Effector CD8-positive, alpha-beta T cell (primary cell): ENCODE measurements around the gene PSMC3.

Source experiments
- DNase-seq: peaks from one replicate; lab custom pipeline; 2025; lab: John Stamatoyannopoulos, UW

The PSMC3 gene

DNA sequence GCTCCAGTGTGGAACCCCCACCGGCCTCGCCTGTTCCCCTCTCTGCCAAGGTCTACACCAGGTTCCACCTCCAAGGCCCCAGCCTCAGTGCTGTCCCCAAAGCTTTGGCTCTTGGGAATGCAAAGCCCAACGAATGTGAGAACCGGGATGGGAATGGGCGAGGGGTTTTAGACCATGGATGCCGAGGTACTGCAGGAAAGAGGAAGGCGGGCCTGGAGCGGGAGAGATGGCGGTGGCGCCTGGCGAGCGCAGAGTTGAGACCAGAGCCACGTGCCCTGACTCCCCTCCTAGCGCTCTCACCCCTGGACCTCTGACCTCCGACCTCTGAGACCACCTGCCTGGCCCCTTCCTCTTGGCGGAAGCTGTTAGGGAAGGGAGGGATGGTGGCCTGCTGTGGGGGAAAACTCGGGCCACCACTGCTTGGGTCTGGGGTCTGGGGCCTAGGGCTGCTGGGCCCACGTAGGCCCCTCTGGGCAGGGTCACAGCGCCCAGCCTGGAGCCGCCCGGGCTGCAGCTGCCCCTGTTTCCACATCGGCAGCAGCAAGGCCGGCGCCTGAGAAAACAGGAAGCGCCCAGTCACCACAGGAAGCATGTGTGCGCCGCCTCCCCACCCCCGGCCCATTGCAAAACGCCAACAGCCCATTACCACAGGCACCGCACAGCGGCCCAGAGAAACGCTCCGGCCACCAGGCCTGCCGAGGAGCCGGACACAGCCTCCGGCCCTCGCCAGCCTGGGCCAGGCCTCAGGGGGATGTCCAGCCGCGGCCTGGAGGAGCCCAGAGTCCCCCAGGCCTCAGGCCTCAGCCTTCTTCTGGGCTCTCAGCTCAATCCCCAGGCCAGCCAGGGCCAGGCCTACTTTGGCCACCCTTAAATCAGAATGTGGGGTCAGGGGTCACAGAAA lies 31.7 kb downstream of the PSMC3 start:
- peak; percentile 20 for DNase-seq

DNA sequence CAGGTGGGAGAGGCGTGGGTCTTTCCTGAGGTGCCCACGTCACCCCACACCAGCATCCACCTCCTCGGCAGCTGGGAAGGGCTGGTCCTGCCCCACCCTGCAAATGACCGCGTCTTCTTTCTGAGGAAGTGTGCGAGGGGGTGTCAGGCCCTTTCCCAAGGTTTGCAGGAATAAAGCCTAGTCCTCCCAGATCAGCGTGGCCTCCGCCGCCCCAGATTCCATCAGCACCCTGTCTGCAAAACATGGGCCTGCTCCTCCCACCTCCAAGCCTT lies 32.3 kb downstream of the PSMC3 start:
- DNase-seq: no peak

DNA sequence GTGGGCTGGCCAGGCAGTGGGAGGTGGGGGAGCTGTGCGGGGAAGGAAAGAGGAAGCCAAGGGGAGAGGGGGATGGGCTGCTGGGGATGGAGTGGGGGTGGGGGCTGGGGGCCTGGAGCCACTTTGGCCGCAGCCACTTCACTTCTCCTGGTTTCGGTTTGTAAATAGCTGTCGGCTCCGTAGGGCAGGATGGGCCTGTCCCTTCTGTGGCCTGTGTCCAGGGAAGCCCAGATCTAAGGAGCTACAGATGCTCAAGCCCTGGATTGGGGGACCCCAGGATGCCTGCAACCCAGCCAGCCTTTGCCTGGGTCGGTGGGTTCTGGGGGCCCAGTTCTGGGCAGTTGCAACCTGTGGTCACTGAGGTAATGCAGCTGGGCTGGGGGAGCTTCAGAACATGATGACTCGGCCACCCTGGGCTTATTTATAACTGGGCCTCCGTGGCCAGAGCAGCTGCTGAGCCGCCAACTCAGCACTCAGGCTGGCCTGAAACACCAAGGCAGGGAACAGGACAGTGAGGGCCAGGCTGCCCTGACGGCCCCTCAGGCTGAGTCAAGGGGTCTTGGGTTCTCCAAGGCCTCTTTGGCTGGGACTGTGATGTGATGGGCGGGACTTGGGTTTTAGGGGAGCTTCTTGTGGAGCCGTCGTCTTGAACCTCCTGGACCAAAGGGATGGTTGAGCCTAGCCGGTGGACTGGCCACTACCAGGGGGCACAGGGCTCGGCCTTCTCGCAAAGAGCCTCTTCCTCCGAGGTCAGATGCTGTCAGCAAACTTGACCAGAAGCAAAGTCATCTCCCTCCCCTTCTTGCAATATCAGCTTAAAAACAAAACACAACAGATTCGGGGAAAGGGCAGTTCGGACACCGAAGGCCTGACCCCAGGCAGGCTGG lies 32.8 kb downstream of the PSMC3 start:
- DNase-seq: no peak

DNA sequence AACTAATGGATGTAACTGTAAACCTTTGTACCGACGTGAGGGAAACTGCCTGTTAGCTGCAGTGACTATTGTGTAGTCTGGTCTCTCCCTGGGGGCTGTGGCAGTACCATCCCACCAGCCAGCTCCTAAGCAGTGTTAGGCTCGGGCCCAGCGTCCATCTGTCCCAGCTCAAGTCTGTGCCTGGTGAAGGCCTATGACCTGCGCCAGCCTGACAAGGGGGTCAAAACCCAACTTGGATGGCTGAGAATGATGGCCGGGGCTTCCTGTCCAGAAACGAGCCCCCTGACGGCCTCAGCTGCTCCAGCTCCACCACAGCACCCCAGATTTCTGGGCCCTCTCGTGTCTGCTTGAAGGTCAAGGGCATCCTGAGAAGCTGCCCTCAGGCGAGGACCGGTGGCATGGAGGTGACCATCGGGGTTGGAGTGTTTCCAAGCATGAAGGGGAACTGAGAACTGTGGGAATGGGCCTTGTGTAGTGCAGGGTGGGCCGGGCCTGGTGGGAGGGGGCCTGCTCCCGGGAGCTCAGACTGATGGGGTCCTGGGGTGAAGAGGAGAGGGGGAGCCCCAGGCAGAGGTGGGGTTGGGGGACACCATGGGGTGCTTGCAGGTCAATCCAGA lies 33.6 kb downstream of the PSMC3 start:
- DNase-seq: no peak

DNA sequence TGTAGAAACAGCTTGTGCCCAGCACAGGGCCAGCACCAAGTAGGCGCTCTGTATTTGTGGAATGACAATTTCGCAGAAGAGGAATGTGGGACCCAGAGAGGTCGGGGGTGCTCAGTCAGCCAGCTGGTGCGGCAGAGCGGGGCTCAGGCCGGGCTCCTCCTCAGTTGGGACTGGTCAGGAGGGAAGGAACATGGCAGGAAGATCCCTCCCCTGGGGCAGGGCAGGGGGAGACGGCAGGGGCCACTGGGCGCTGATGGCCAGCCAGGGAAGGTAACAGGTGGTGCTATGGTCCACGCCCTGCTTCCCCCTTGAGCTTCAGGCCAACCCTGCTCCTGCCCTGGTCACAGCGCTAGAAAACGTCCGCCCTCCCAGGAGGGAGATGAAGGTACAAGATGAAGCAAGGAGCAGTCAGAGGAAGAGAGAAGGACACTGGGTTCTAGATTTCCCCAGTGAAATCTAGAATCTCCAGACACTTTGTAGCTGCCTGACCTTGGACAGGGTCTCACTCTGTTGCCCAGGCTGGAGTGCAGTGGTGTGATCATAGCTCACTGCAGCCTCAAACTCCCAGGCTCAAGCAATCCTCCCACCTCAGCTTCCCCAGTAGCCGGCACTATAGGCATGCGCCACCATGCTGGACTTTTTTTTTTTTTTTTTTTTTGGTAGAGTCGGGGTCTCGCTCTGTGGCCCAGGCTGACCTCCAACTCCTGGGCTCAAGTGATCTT lies 34.4 kb downstream of the PSMC3 start:
- no peak for DNase-seq

DNA sequence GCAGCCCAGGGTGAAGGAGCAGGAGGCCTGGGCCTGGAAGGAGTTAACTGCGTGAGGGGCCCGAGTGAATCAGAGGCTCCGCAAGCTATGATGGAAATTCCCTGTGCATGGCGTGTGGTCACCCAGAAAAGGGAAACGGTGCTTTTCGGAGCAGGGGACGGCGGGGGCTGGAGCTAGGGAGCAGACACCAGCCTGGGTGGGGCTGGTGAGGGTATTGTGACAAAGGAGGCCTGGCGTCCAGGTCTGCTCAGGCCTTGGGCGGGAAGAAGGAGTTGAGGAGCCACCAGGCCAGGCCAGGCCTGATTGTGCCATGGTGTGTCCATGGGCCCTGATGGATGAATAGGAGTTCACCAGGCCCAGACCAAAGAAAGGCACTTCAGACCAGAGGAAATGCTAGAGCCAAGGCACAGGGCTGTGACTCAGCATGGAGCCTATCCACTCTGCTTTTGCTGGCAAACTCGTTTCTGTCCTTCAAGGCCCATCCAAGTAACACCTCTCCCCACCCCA lies 35.1 kb downstream of the PSMC3 start:
- DNase-seq: no peak

DNA sequence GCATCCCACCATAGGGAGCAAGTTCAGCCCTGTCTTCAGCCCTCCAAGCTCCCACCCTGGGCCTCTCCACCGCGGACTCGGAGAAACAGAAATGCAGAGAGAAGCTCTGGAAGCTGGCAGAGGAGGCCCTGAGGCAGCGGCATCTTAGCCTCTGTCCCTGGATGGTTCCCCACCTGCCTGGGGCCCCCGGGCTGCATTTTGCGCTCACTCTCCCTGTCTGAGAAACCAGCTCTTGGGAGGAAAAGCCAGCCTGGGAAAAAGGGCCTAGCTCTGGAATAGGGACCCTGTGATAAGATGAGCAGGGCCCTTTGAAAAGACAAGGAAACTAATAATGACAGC lies 35.8 kb downstream of the PSMC3 start:
- DNase-seq: no peak

DNA sequence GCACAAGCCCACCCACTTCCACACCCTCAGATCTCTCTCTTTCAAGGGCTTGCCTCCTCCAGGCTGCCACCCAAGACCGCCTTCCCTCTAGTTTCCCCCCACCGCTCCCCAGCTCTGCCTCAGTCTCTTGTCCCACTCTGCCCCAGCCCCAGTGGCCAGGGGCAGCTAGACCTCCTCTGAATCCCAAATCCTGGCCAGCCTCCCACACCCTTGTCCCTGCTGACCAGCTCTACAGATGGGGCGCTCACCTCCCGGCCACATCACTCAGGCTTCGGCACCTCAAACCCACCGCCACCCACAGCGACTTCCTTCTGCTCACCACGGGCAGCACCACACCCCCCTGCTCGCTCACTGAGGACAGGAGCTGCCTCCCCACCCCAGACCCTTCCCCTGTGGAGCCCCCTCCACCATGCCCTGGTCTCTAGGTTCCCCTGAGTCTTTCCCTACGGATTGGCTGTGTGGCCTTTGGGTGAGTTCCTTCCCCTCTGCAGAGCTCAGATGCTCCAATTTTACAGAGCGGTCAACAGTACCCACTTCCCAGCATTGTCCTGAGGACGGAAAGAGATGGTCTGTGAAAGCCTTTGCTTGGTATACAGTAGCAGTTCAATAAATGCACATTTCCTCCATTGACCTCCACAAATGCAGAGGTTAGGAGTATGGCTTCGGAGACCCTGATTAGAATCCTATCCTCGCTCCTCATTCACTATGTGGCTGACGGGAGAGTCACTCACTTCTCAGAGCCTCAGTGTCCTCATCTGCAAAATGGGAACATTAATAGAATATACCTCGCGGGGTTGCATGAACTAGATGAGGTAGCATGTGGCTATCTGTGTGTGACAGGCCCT lies 36.4 kb downstream of the PSMC3 start:
- DNase-seq: no peak

DNA sequence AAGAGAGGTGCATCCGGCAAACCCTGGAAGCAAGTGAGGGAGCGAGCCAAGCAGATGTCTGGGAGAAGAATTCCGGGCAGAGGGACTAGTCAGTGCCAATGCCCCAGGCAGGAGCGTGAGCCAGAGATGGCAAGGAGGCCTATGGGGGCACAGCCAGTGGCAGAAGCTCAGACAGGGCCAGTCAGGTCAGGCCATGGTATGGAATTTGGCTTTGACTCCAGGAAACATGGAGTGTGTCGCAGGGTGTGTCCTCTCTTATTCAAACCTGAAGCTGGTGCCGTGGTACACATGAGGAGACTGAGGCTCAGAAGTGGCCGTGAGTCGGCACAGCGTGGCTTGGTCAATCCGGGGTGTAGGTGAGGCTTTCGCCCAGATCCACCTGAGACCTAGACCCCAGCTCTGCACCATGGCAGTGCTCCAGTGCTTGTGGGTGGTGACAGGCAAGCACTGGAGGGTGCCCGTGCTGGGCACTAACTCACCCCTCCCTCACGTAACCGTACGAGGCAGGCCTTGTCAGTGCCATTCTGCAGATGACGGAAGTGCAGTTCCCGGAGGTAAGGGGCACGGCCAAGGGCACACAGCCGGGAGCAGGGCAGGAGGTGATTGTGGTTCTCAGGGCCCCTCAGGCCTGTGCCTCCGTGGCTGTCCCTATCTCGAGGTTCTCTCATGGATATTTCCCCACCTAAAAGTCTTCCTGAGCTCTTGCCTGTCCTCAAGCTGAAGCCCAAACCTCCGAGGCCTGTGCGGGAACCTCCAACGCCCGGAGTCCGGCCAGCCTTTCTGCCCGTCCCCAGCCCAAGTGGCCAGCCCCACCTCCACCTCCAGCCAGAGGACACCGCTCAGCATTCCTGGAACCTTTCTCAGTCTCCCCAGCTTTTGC lies 37.3 kb downstream of the PSMC3 start:
- DNase-seq: no peak

DNA sequence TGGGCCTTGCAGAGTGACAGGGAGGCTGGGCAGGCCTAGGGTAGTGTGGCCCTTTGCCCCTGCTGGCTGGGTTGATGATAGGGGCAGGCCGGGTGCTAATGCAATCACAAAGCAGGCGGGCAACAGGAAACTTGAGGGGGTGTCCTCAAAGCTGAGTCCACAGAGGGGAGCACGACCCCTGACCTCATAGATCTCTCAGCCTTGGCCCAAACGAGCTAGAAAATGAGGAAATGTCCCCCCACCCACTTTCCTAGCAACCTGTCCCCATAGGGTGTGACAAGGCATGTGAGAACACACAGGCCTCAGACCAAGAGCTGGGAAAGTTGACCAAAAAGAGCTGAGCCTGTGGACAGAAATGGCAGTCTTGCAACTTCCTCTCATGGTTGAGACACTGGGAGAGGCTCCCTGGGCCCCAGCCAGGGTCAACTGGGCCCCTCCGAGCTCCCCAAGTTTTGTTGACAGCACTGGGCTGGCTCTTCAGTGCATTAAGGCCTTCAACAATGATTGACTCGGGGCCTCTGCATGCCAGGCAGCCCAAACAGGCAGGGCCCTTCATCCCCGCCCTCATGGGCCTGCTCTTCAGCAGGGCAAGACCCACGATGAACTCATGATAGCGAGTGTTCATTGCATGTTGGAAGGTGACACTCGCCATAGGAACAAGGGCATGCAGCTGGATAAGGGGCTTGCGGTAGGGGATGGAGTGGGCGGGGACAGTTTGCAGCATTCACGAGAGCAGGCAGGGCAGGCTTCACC lies 38.1 kb downstream of the PSMC3 start:
- DNase-seq: no peak

DNA sequence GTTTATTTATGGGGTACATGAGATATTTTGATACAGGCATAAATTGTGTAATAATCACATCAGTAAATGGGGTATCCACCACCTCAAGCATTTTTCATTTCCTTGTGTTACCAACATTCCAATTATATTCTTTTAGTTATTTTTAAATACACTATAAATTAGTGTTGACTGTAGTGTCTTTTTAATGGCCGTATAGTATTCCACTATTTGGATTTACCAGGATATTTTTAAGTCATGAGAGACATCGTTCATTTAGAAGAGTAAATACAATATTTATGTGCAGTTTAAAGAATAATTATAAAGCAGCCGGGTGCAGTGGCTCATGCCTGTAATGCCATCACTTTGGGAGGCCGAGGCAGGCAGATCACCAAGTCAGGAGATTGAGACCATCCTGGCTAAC lies 41.7 kb downstream of the PSMC3 start:
- no peak for DNase-seq

DNA sequence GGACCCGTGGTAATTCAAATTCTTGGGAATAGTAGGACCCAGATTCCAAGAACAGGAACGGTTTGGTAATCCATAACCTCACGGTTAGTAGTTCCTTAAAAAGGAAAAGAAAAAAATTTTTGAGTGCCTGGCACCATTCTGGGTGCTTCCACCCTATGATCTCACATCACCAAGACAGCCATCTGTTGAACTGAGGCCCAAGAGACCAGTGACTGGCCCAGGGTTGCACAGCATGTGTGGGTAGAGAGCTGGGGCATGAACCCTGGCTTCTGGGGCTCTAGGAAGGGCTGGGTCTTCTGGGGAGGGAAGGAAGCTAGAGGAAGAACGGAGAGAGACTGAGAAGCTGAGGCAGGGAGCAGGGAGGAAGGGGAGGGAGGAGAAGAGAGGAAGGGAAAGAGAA lies 43.2 kb downstream of the PSMC3 start:
- DNase-seq: no peak

DNA sequence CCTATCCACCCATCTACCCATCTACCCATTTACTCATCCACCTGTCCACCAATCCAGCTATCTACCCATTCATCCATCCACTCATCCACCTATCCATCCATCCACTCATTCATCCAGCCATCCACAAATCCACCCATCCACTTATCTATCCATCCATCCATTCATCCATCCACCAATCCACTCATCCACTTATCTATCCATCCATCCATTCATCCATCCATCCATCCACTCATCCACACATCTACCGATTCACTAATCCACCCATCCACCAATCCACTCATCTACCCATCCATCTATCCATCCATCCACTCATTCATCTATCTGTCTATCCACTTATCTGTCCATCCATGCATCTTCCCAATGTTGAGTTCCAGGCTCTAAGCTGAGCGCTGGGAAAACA lies 46.2 kb downstream of the PSMC3 start:
- DNase-seq: no peak

DNA sequence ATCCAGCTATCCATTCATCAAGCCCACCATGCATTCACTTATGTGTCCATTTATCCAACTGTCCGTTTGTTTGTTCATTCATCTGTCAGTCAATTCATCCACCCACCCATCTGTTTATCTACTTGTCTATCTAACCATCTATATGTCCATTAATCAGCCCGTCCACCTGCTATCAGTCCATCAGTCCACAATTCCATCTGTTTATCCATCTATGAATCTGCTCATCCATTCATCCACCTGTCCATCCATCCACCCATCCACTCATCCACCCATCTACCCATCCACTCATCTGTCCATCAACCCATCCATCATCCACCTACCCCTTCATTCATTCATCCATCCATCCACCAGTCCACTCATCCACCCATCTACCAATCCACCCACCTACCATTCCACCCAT lies 46.9 kb downstream of the PSMC3 start:
- no peak for DNase-seq

DNA sequence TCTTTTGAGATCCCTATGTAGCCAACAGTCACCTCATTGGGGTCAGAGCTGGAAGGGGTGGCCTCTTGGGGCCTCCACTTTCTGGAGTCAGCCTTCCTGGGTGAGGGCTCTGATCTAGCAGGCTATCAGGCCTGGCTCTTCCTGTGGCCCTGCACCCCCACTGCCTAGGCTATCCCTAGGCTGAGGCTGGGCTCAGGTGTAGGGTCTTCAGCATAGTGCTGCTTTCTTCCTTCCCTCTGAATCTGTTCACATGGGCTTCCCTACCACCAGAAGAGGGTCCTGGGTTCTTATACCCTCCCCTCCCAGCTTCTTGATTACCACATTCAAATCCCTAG lies 47.4 kb downstream of the PSMC3 start:
- DNase-seq: no peak

DNA sequence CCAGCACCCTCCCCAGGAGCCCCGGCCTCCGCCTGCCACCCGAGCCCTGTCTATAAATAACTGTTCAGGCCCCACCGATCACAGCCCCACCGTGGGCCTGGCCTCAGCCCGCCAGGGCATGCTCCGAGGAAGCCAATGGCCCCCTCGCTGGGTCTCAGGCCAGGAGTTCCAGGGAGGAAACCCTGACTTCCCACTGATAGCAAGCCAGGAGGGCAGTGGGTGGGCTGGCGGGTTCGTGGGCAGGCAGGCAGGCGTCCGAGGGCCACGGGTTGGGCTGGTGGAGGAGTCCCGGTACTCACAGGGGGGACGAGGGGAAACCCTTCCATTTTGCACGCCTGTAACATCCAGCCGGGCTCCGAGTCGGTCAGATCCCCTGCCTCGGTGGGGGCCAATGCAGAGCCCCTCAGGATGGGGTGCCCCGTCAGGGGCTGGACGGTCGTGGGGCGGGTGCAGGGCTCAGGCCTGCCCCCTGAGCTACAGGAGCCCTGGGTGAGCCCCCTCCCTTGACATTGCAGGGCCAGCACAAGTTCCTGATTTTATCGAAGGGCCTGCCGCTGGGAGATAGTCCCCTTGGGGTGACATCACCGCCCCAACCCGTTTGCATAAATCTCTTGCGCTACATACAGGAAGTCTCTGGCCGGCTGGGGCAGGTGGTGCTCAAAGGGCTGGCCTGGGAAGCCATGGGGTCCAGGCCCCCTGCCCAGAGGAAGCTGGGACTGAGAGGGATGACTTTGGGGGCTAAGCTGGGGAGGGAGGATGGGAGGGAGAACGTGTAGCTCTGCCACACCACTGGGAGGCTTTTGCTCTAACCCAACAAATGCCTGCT lies 48.0 kb downstream of the PSMC3 start, which contains the start of gene SPI1:
Gene SPI1, minus strand, starts transcription at position 538 of the 826 bp plus-strand sequence. Its CDS starts 194 bp downstream, at position 344.
- DNase-seq: no peak

DNA sequence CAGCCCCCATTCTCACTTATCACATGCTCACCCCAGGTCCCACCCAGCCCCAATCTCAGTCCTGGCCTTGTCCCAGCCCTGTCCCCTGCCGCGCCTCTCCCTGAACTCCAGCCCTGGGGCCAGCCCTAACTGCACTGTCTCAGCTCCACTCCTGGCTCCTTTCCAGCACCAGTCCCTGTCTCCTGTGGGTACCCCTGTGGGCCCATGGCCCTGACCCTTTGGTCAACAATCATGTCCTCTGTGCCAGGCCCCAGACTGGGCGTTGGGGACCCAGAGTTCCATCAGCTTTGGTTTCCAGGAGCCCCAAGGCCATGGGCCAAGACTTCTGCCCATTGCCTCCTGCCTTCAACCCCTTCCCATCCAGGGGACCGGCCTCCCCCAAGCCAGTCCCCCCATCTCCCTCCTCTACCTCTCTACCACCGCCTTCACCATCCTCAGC lies 48.6 kb downstream of the PSMC3 start:
- DNase-seq: no peak
